Measurements from ENCODE around the gene POLDIP3. TPM values are rescaled to one million over a fixed set of nuclear protein-coding genes. Genes with fewer than 3 reads are reported as not detected.
A peak's percentile ranks its signal among the peaks of the same experiment; 100 is the strongest.

Gene POLDIP3
- total and polyA plus RNA-seq, 7 donors = 25.8 to 45.9 (median 34.3) TPM

DNA sequence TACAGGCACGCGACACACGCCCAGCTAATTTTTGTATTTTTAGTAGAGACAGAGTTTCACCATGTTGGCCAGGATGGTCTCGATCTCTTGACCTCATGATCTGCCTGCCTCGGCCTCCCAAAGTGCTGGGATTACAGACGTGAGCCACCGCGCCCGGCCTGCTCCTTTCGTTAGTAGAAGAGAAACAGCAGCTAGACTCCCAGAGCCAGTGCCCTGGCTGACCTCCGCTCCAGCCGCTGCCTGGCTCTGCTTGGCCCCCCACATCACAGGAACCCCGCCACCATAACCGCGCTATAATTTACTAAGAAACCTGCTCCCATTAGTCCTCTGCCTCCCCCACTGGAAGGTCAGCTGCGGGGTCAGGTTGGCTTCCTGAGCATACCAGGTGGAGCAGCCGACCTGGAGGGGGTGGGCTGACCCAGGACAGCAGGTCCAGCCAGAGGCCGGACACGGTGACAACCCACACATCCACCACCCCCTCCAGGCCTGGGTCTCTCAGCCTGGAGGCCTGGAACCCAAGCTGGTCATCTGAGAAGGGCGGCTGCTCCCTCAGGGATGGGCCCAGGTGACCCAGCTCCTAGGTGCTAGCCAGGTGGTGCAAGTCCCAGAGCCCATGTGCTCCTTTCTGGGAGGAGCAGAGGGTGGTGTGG, 7.5 kb upstream of the POLDIP3 start:
- DNase-seq = no peak

DNA sequence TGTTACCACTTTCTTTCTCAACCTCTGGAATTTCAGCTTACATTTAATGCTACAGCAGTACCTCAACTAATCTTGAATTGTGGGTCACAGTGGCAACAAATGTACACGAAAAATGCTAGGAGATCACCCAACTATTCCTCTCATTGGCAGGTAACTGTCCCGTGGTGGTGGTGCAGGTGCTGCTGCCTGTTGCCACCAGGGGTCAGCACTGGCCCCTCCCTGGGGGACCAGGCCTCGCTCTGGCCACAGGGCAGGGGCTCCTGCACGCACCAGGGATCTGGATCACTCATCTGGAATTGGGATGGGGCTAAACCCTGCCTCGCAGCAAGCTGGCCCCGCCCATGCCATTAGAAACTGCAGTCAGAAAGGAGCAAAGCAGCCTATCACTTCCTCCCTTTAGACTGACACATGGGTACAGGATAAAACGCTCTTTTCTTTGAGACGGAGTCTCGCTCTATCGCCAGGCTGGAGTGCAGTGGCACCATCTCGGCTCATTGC, 6.9 kb upstream of the POLDIP3 start:
- WGBS, 2 donors = 29 to 52% methylated on average over 11 of the region's 11 CpGs
- intact Hi-C loops (cut with DNase I) = loop anchor here (2.0 to 5.0 kb wide), 2 partner anchors 23 to 236 kb away; partner anchors contain the start of gene ARFGAP3
- H3K4me1 ChIP-seq = peaks cover 0 to 45% (median 34%) of the 10 kb centered on the region in 4 donors
- peaks cover 7 to 60% (median 32%) of the 10 kb centered on the region in 4 donors for H3K36me3 ChIP-seq
- TF ChIP-seq, protein P1, sequence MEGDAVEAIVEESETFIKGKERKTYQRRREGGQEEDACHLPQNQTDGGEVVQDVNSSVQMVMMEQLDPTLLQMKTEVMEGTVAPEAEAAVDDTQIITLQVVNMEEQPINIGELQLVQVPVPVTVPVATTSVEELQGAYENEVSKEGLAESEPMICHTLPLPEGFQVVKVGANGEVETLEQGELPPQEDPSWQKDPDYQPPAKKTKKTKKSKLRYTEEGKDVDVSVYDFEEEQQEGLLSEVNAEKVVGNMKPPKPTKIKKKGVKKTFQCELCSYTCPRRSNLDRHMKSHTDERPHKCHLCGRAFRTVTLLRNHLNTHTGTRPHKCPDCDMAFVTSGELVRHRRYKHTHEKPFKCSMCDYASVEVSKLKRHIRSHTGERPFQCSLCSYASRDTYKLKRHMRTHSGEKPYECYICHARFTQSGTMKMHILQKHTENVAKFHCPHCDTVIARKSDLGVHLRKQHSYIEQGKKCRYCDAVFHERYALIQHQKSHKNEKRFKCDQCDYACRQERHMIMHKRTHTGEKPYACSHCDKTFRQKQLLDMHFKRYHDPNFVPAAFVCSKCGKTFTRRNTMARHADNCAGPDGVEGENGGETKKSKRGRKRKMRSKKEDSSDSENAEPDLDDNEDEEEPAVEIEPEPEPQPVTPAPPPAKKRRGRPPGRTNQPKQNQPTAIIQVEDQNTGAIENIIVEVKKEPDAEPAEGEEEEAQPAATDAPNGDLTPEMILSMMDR (IDR thresholded peaks at IDR 0.05) = peak; percentile 63 to 89 (median 86)
- TF ChIP-seq POLR2AphosphoS5 (IDR thresholded peaks at IDR 0.05) (no peak), POLR2A (IDR thresholded peaks at IDR 0.05) (no peak), EP300 (IDR thresholded peaks at IDR 0.05) (no peak)
- no peak overlapping the region for H3K4me3 ChIP-seq
- peak overlapping the region; percentile 73 to 80 (median 78) for H3K27ac ChIP-seq
- no peaks in the 10 kb centered on the region for H3K27me3 ChIP-seq
- H3K9me3 ChIP-seq = no peaks in the 10 kb centered on the region
- DNase-seq = no peak

More for the DNA sequence above, 7.5 kb upstream of the POLDIP3 start:
- peaks cover 0 to 41% (median 31%) of the 10 kb centered on the region in 4 donors for H3K4me1 ChIP-seq
- H3K9me3 ChIP-seq = no peaks in the 10 kb centered on the region
- TF ChIP-seq POLR2AphosphoS5 (IDR thresholded peaks at IDR 0.05) (no peak), EP300 (IDR thresholded peaks at IDR 0.05) (no peak), POLR2A (IDR thresholded peaks at IDR 0.05) (no peak)
- TF ChIP-seq, protein P1 (IDR thresholded peaks at IDR 0.05) = no peak
- H3K4me3 ChIP-seq = no peak overlapping the region
- H3K27ac ChIP-seq = peak overlapping the region; percentile 73 to 80 (median 78)
- no peaks in the 10 kb centered on the region for H3K27me3 ChIP-seq
- intact Hi-C loops (cut with DNase I) = loop anchor here (5.0 kb wide), 1 partner anchor 235 kb away; the partner anchor contains the start of gene ARFGAP3
- peaks cover 13 to 66% (median 37%) of the 10 kb centered on the region in 4 donors for H3K36me3 ChIP-seq
- WGBS, 2 donors = 87 to 90% methylated on average over 20 of the region's 20 CpGs

DNA sequence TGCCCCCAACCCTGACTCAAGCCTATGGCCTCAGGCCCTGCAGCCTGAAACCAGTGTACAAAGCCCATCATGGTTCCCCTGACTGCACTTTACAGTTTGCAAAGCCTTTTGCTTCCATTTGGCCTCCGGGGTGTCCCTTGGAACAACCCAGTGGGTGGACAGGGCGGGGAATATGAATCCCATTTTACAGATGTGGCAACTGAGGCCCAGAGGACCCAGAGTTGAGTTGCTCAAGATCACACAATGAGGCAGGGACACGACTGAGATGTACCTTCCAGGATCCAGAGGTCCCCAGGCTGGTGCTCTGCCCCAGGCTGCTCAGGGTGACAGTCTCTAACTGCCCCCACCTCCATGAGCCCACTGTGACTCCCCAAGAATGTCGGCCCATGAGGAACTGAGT, 5.4 kb upstream of the POLDIP3 start:
- no peak for DNase-seq
- Histone ChIP-seq H3K27me3 (no peaks in the 10 kb centered on the region), H3K9me3 (no peaks in the 10 kb centered on the region), H3K27ac (peak overlapping the region; percentile 73 to 80 (median 78)), H3K4me1 (peaks cover 2 to 58% (median 47%) of the 10 kb centered on the region in 4 donors), H3K4me3 (no peak overlapping the region), H3K36me3 (peaks cover 0 to 45% (median 24%) of the 10 kb centered on the region in 4 donors)
- intact Hi-C loops (cut with DNase I) = loop anchor here (2.0 to 5.0 kb wide), 2 partner anchors 25 to 237 kb away; partner anchors contain the start of gene ARFGAP3
- TF ChIP-seq POLR2AphosphoS5 (IDR thresholded peaks at IDR 0.05) (no peak), POLR2A (IDR thresholded peaks at IDR 0.05) (no peak), EP300 (IDR thresholded peaks at IDR 0.05) (no peak)
- TF ChIP-seq, protein P1 (IDR thresholded peaks at IDR 0.05) = no peak
- WGBS, 2 donors = 77 to 90% methylated on average over 4 of the region's 4 CpGs

DNA sequence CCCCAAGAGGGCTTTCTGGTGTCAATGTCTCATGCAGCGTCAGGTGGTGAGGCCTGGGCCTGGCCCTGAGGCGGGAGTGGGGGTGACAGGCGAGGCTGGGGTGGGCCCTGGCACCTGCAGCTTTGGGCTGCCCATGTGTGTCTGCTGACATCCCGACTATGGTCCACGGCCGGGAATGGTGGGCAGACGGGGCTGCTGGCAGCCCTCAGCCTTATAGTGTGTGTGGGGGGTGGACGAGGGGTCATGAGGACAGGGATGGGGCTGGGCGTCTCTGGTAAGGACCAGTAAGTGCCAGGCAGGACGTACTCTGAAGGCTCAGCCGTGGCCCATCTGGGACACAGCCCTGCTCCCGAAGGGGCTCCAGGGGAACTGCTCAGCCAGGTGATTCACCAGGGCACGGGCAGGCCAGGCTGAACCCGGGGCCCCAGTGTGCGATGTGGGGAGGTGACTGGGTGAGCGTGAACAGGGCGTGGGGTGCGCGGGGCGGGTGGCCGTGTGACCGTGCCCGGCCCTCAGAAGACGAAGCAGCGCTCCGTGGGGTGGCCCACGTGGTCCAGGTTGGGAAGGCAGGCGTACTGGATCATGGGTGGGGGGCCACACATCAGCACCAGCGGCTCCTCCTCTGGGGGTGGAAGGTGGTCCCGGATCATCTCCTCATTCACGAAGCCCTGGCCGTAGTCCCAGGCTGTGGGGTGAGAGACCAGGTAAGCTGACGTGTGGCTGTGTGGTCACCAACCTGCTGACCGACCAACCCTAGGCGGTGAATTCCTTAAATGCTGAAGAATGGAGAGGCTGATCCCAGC, 4.8 kb upstream of the POLDIP3 start:
- Histone ChIP-seq H3K4me1 (peaks cover 2 to 58% (median 47%) of the 10 kb centered on the region in 4 donors), H3K27me3 (no peaks in the 10 kb centered on the region)

More for the DNA sequence above, 4.8 kb upstream of the POLDIP3 start:
- 92 to 94% methylated on average over 35 of the region's 35 CpGs for WGBS, 2 donors
- peaks cover 0 to 39% (median 20%) of the 10 kb centered on the region in 4 donors for H3K36me3 ChIP-seq
- no peaks in the 10 kb centered on the region for H3K9me3 ChIP-seq
- intact Hi-C loops (cut with DNase I) = loop anchor here (2.0 to 5.0 kb wide), 3 partner anchors 25 to 238 kb away; partner anchors contain the start of gene ARFGAP3
- H3K27ac ChIP-seq = peak overlapping the region; percentile 73 to 80 (median 78)
- no peak for DNase-seq
- H3K4me3 ChIP-seq = no peak overlapping the region
- TF ChIP-seq POLR2AphosphoS5 (IDR thresholded peaks at IDR 0.05) (no peak), EP300 (IDR thresholded peaks at IDR 0.05) (no peak), POLR2A (IDR thresholded peaks at IDR 0.05) (no peak)
- TF ChIP-seq, protein P1 (IDR thresholded peaks at IDR 0.05) = no peak

Data from sigmoid colon (tissue), 7 donors.